Thymus (tissue), 14 donors: ENCODE results near the gene SRPX2. TPM values are rescaled to one million over a fixed set of nuclear protein-coding genes. Genes with fewer than 3 reads are reported as not detected.

ENCODE experiments used
- DNase-seq, 9 donors: peaks; one replicate each; pipeline ENCODE4 v3.0.0-alpha.2; 2013; ENCODE audit warnings: low spot score in 9 of 9, low read depth in 6 of 9, missing footprints in 1 of 9
- H3K27ac ChIP-seq, 2 donors: one replicate each; pipeline ENCODE4 v1.5.1; 2013; ENCODE audit warnings: control low read depth in 1 of 2, low read depth in 1 of 2, low read length in 1 of 2, mild to moderate bottlenecking in 1 of 2, moderate library complexity in 1 of 2
- H3K27me3 ChIP-seq, 2 donors: one replicate each; pipeline ENCODE4 v1.5.1; 2013; ENCODE audit warnings: low read length in 1 of 2; ENCODE audit not compliant: control insufficient read depth in 2 of 2, insufficient read depth in 1 of 2
- H3K36me3 ChIP-seq, 2 donors: one replicate each; pipeline ENCODE4 v1.5.1; 2013; ENCODE audit warnings: low read length in 1 of 2, mild to moderate bottlenecking in 1 of 2, moderate library complexity in 1 of 2; ENCODE audit not compliant: control insufficient read depth in 2 of 2, insufficient read depth in 2 of 2
- H3K4me1 ChIP-seq, 2 donors: one replicate each; pipeline ENCODE4 v1.5.1; 2013; ENCODE audit warnings: low read length in 2 of 2; ENCODE audit not compliant: control insufficient read depth in 2 of 2, insufficient read depth in 2 of 2
- H3K4me3 ChIP-seq, 2 donors: one replicate each; pipeline ENCODE4 v1.5.1; 2013; ENCODE audit warnings: low read length in 2 of 2, control low read depth in 1 of 2, mild to moderate bottlenecking in 1 of 2
- H3K9me3 ChIP-seq, 2 donors: one replicate each; pipeline ENCODE4 v1.5.1; 2013; ENCODE audit warnings: low read length in 1 of 2, mild to moderate bottlenecking in 1 of 2; ENCODE audit not compliant: control insufficient read depth in 2 of 2, insufficient read depth in 1 of 2
- WGBS: extraction: QIAGEN DNeasy Blood & Tissue Kit; methylation state at CpG from one replicate; pipeline ENCODE4 v1.1.7; 2013; 5-methylcytosine and 5-hydroxymethylcytosine counted together
- long read RNA-seq, 10 donors: transcript quantifications; one replicate each; lab custom pipeline, GENCODE V29; 2026
- polyA plus RNA-seq: library from polyadenylated mRNA; stranded (reverse); fragments of 200-250 nt; gene quantifications from one replicate; pipeline ENCODE4 v1.2.3, GENCODE V29; 2013
- total RNA-seq: library from RNA; stranded (reverse); fragments of 120-200 nt; gene quantifications from one replicate; pipeline ENCODE4 v1.2.4, GENCODE V29; 2013
- donor health status: healthy.

SRPX2 gene
- total RNA-seq (1.6 TPM), polyA plus RNA-seq (2.2 TPM)
- long read RNA-seq, donor 1, full-length matches to known transcripts = 1 of 1 reads
- long read RNA-seq, donor 1, partial matches to known transcripts = 0 of 1 reads
- long read RNA-seq, donor 1, other reads (novel, unspliced or antisense) = 0 of 1 reads
- long read RNA-seq, donor 2, full-length matches to known transcripts = 2 of 2 reads
- long read RNA-seq, donor 2, partial matches to known transcripts = 0 of 2 reads
- long read RNA-seq, donor 2, other reads (novel, unspliced or antisense) = 0 of 2 reads
- long read RNA-seq, donor 3, full-length matches to known transcripts = 3 of 3 reads
- long read RNA-seq, donor 3, partial matches to known transcripts = 0 of 3 reads
- long read RNA-seq, donor 3, other reads (novel, unspliced or antisense) = 0 of 3 reads
- long read RNA-seq, donor 4 = 0 reads
- long read RNA-seq, donor 5, full-length matches to known transcripts = 2 of 2 reads
- long read RNA-seq, donor 5, partial matches to known transcripts = 0 of 2 reads
- long read RNA-seq, donor 5, other reads (novel, unspliced or antisense) = 0 of 2 reads
- long read RNA-seq, donor 6, full-length matches to known transcripts = 1 of 1 reads
- long read RNA-seq, donor 6, partial matches to known transcripts = 0 of 1 reads
- long read RNA-seq, donor 6, other reads (novel, unspliced or antisense) = 0 of 1 reads
- long read RNA-seq, donor 7, full-length matches to known transcripts = 1 of 1 reads
- long read RNA-seq, donor 7, partial matches to known transcripts = 0 of 1 reads
- long read RNA-seq, donor 7, other reads (novel, unspliced or antisense) = 0 of 1 reads
- long read RNA-seq, donor 8, full-length matches to known transcripts = 2 of 2 reads
- long read RNA-seq, donor 8, partial matches to known transcripts = 0 of 2 reads
- long read RNA-seq, donor 8, other reads (novel, unspliced or antisense) = 0 of 2 reads
- long read RNA-seq, donor 9, full-length matches to known transcripts = 2 of 2 reads
- long read RNA-seq, donor 9, partial matches to known transcripts = 0 of 2 reads
- long read RNA-seq, donor 9, other reads (novel, unspliced or antisense) = 0 of 2 reads
- long read RNA-seq, donor 10 = 0 reads

- no peak within 1 kb of the TSS for H3K4me3 ChIP-seq
- no peak for DNase-seq
Observed at GRCh38 chrX:100643956-100644860, at the start of gene SRPX2. Gene SRPX2 (plus strand): TSS chrX:100644199. CDS start chrX:100646323, 2,124 bp downstream.

DNA sequence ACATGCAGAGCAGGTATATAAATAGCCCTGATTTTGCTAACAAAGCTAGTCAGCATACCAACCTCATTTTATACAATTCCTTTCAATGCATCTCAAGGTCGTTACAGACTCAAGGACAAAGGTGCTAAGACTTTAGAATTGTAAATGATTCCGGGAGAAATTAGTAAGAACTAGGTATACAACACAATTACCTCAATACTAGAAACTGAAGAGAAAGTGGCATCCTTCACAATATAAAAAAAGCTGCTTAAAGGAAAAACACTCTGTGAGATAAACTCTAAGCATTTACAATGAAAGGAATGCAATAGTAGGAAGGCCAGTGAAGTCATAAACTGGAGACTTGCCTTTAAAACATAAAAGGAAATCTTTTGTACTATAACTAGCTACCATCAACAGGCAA lies 47.4 kb upstream of the SRPX2 start:
- WGBS = 82% methylated on average over 2 of the region's 2 CpGs
- Histone ChIP-seq H3K27me3 (no peaks in the 10 kb centered on the region), H3K36me3 (no peaks in the 10 kb centered on the region), H3K4me3 (no peak overlapping the region), H3K4me1 (no peaks in the 10 kb centered on the region), H3K27ac (no peak overlapping the region), H3K9me3 (no peaks in the 10 kb centered on the region)
- no peak for DNase-seq

More at GRCh38 chrX:100643956-100644860, at the start of gene SRPX2:
- 88% methylated on average over 11 of the region's 11 CpGs for WGBS
- Histone ChIP-seq H3K27ac (peak within 1 kb of the TSS in 1 of 2 donors; percentile 52), H3K36me3 (no peaks in the 10 kb centered on the region), H3K27me3 (no peaks in the 10 kb centered on the region), H3K9me3 (no peaks in the 10 kb centered on the region), H3K4me1 (no peaks in the 10 kb centered on the region)

- DNase-seq = no peak
- 96% methylated on average over 9 of the region's 9 CpGs for WGBS
- Histone ChIP-seq H3K4me3 (no peak overlapping the region), H3K36me3 (no peaks in the 10 kb centered on the region), H3K9me3 (no peaks in the 10 kb centered on the region), H3K4me1 (no peaks in the 10 kb centered on the region), H3K27me3 (no peaks in the 10 kb centered on the region), H3K27ac (no peak overlapping the region)
Observed at GRCh38 chrX:100599456-100599855, 44.5 kb upstream of the SRPX2 start.

DNA sequence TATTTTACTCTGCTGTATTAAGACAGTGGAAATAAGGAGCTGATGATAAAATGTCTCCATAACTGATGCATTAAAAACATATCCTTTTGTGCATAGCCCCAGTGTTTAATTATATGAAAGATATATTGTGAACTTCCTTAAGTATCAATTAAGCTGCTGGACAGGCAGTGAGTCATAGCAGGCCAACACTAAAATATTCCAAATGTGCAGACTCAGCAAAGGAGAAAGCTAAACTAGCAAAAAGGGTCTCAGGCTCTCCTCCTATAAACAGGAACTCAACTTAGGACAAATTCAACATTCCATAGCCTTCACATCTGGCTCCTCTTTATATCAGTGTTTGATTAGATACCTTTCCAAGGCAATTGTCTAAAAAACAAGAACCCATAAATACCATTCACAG lies 43.7 kb upstream of the SRPX2 start:
- no peaks in the 10 kb centered on the region for H3K36me3 ChIP-seq
- H3K27ac ChIP-seq = no peak overlapping the region
- H3K27me3 ChIP-seq = no peaks in the 10 kb centered on the region
- no peaks in the 10 kb centered on the region for H3K4me1 ChIP-seq
- DNase-seq = no peak
- H3K4me3 ChIP-seq = no peak overlapping the region
- H3K9me3 ChIP-seq = no peaks in the 10 kb centered on the region

DNA sequence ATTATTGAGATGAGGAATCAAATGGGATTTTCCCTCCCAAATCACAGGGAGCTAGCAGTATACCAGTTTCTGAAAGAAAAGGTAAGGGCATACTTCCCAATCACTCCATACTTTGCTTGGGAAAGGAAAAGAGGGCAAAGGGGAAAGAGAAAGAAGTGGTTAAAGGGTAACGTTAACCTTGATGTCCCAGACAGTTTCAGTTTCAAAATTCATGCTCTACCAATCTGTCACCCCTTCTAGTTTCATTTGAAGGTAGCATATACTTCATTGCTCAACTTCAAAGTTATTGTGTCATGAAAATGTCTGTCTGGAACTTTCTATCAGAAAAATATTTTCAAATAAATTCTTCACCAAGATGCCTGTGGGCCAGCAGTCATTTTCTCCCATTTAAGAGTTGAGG lies 43.2 kb upstream of the SRPX2 start:
- no peak for DNase-seq
- Histone ChIP-seq H3K9me3 (no peaks in the 10 kb centered on the region), H3K4me3 (no peak overlapping the region), H3K27ac (no peak overlapping the region), H3K36me3 (no peaks in the 10 kb centered on the region), H3K4me1 (no peaks in the 10 kb centered on the region), H3K27me3 (no peaks in the 10 kb centered on the region)
- 7% methylated on average over 1 of the region's 1 CpG for WGBS

DNA sequence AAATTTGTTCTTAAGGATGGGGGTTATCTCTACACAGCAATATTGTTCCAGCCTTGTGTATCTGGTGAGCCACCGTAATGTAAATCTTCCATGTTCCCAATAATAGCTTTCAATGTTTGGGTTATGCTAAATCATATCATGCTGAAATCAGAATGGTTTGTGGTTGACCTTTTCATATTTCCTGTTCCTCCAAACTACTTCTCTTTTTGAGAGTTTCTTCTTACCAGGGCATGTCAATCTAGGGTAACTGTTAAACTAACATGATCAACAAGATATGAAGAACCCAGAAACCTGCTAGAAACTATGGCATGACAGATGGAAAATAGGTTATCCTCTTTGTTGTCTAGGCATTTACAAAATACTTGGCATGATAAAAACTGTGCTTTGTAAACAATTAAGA lies 37.2 kb upstream of the SRPX2 start:
- H3K4me3 ChIP-seq = no peak overlapping the region
- DNase-seq = peak in 1 of 9 donors; percentile 5
- no peaks in the 10 kb centered on the region for H3K4me1 ChIP-seq
- no peaks in the 10 kb centered on the region for H3K27me3 ChIP-seq
- H3K27ac ChIP-seq = no peak overlapping the region
- H3K9me3 ChIP-seq = no peaks in the 10 kb centered on the region
- WGBS = 6% methylated on average over 1 of the region's 1 CpG
- H3K36me3 ChIP-seq = no peaks in the 10 kb centered on the region

GRCh38 chrX:100609591-100609990 lies 34.4 kb upstream of the SRPX2 start:
- DNase-seq = no peak
- no peaks in the 10 kb centered on the region for H3K4me1 ChIP-seq
- no peaks in the 10 kb centered on the region for H3K36me3 ChIP-seq
- no peaks in the 10 kb centered on the region for H3K27me3 ChIP-seq
- H3K27ac ChIP-seq = no peak overlapping the region
- no peaks in the 10 kb centered on the region for H3K9me3 ChIP-seq
- H3K4me3 ChIP-seq = no peak overlapping the region
- 0% methylated on average over 1 of the region's 1 CpG for WGBS

DNA sequence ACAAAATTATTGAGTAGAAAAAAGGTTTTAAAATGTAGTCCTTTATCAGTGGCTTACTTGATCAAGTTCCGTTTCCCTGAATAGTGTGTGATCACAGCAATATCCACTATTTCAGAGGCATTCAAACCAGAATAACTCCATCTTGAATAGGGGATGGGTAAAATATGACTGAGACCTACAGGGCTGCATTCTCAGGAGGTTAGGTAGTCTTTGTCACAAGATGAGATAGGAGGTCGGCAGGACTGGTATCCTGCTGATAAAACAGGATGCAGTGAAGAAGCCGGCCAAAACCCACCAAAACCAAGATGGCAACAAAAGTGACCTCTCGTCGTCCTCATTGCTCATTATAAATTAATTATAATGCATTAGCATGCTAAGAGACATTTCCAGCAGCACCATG lies 32.0 kb upstream of the SRPX2 start:
- Histone ChIP-seq H3K9me3 (no peaks in the 10 kb centered on the region), H3K27me3 (no peaks in the 10 kb centered on the region), H3K27ac (no peak overlapping the region), H3K4me3 (no peak overlapping the region), H3K36me3 (no peaks in the 10 kb centered on the region), H3K4me1 (no peaks in the 10 kb centered on the region)
- WGBS = 87% methylated on average over 5 of the region's 5 CpGs
- DNase-seq = no peak
